ENCODE measurements around the gene ADARB1. TPM values are rescaled to one million over a fixed set of nuclear protein-coding genes. Genes with fewer than 3 reads are reported as not detected.

ADARB1 gene
- total and polyA plus RNA-seq, 2 of the 8 experiments (the other 6 are each of a cell fraction or from before 2014, with no cell fraction given) = 4.7 to 14.9 TPM

DNA sequence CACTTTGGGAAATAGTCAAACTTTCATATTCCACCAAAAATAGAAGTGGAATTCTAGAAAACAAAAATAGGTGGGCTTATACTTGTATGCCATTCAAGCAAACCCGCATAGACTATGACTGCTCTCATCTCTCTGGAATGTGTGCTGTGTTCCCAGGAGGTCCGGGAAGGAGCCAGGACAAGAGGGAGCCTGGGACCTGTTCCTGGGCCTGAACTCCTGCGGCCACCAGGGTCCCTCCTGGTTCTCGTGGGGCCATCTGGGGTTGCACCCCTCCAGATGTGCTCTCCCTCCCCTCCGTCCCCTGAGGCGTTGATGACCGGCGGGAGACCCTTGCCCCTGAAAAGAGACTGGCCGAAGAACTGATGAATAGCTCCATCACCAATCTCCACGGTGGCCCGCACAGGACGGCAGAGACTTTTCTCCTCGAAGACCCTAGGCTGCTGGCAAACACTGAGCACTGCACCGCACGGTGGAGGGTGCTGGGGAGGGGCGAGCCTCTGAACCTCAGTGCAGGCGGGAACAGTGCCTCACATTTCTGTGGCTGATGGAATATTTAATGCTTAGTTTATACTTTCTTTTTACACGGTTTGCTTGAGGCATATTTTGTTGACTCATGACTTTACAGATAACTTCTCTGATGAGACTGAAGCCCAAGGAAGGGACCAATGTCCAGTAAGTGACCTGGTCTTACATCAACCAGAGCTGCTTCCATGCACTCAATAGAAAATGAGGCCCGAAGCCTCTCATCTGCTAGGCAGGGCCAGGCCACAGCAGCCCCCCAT lies 9.6 kb upstream of the ADARB1 start (continued):
- no peak for TF ChIP-seq MAFK (IDR thresholded peaks at IDR 0.05; ENCODE audit: low read depth, low read length)
- TF ChIP-seq CREB1 (IDR thresholded peaks at IDR 0.05) = no peak
- TF ChIP-seq SP1 (IDR thresholded peaks at IDR 0.05; ENCODE audit: low read depth, low read length) = no peak
- no peak for TF ChIP-seq POU5F1 (IDR thresholded peaks at IDR 0.05; ENCODE audit: low read depth, low read length)
- TF ChIP-seq POLR2A (IDR thresholded peaks at IDR 0.05; ENCODE audit: control extremely low read depth in 1 of 2, low read depth in 2 of 2, low read length in 2 of 2) = no peak

Measured in H1 (cell line).